GM19395 (cell line): ENCODE measurements around the gene PSD.
A peak's percentile ranks its signal among the peaks of the same experiment; 100 is the strongest.
"Not testable (repeated sequence)": the region's sequence is repeated elsewhere in the genome, so short reads cannot be mapped to it uniquely, and the experiment has no call there.

Experiments
- ATAC-seq: cut with Tn5 transposase; IDR thresholded peaks from one replicate; pipeline ENCODE4 v1.9.1; 2021; ENCODE audit warnings: mild to moderate bottlenecking, moderate library complexity; ENCODE audit not compliant: unreplicated experiment

The PSD gene

GRCh38 chr10:102418622-102419268 is at the start of gene PSD:
PSD (minus strand) TSS chr10:102418785; CDS start chr10:102417038, 1,747 bp downstream.
- no peak for ATAC-seq

GRCh38 chr10:102467971-102468438 is 49.4 kb upstream of the PSD start:
- no peak for ATAC-seq

- no peak for ATAC-seq
These were observed 48.7 kb upstream of the PSD start for GRCh38 chr10:102467318-102467717.

GRCh38 chr10:102465466-102465865 is 46.9 kb upstream of the PSD start:
- no peak for ATAC-seq

- no peak for ATAC-seq
These were observed 45.4 kb upstream of the PSD start for GRCh38 chr10:102463983-102464382.

GRCh38 chr10:102462512-102463054 is 44.0 kb upstream of the PSD start:
- no peak for ATAC-seq

- ATAC-seq: peak; percentile 80
These were observed 42.8 kb upstream of the PSD start for GRCh38 chr10:102461187-102462054.

GRCh38 chr10:102460836-102461186 is 42.2 kb upstream of the PSD start:
- peak; percentile 37 for ATAC-seq

- ATAC-seq: no peak
These were observed 40.1 kb upstream of the PSD start for GRCh38 chr10:102458656-102459055.

GRCh38 chr10:102457591-102458150 is 39.1 kb upstream of the PSD start:
- no peak for ATAC-seq

GRCh38 chr10:102455893-102456471 is 37.4 kb upstream of the PSD start:
- no peak for ATAC-seq

GRCh38 chr10:102454662-102455487 is 36.3 kb upstream of the PSD start:
- not testable (repeated sequence) for ATAC-seq

GRCh38 chr10:102453502-102453901 is 34.9 kb upstream of the PSD start:
- ATAC-seq: no peak

GRCh38 chr10:102452672-102453340 is 34.2 kb upstream of the PSD start:
- no peak for ATAC-seq

GRCh38 chr10:102451105-102451969 is 32.8 kb upstream of the PSD start, which contains the start of gene C10orf95:
C10orf95 (minus strand) TSS chr10:102451543; CDS start chr10:102451093, 450 bp downstream.
- no peak for ATAC-seq

- peak; percentile 68 for ATAC-seq
These were observed 32.0 kb upstream of the PSD start for GRCh38 chr10:102450374-102451104.

- peak; percentile 13 for ATAC-seq
These were observed 31.5 kb upstream of the PSD start for GRCh38 chr10:102450124-102450373.
